Mammary epithelial cell (primary cell): ENCODE data around the gene DSEL.

ENCODE experiments used
- CTCF ChIP-seq, 2 donors: IDR thresholded peaks in 1 of 2; conservative IDR thresholded peaks in 1 of 2; 2 replicates each; pipeline ENCODE4 v1.5.1; 2011 to 2012; ENCODE audit warnings: inconsistent platforms in 2 of 2, low read length in 2 of 2, mild to moderate bottlenecking in 2 of 2, control low read depth in 1 of 2, low read depth in 1 of 2; ENCODE audit not compliant: insufficient read depth in 1 of 2; ENCODE audit errors: extremely low read depth in 1 of 2
- EZH2 ChIP-seq: IDR thresholded peaks from 2 replicates; pipeline ENCODE4 v1.6.1; 2012; ENCODE audit warnings: low read length, inconsistent platforms, borderline replicate concordance

GRCh38 chr18:67531929-67532328 is 15.4 kb upstream of the DSEL start:
- TF ChIP-seq CTCF (conservative IDR thresholded peaks at IDR 0.05 in 1 of 2, IDR thresholded peaks at IDR 0.05 in 1 of 2; ENCODE audit: extremely low read depth in 1 of 2, insufficient read depth in 1 of 2, low read depth in 1 of 2, low read length in 2 of 2) (no peak), EZH2 (no peak)
